HepG2 (cell line): ENCODE measurements around the gene SP5. TPM values are rescaled to one million over a fixed set of nuclear protein-coding genes. Genes with fewer than 3 reads are reported as not detected.

Source experiments
- ATF1 ChIP-seq: IDR thresholded peaks from 2 replicates; pipeline ENCODE4 v1.6.1; 2016; ENCODE audit warnings: mild to moderate bottlenecking, control low read depth
- ATF7-NPFF ChIP-seq: sonication (generic); formaldehyde crosslinking; IDR thresholded peaks from 2 replicates; pipeline ENCODE4 v1.8.1; 2023; ENCODE audit warnings: mild to moderate bottlenecking, low read depth, missing genetic modification reagents, moderate library complexity
- ELF4 ChIP-seq: sonication (generic); formaldehyde crosslinking; IDR thresholded peaks from 2 replicates; pipeline ENCODE4 v1.5.0; 2020; ENCODE audit warnings: missing genetic modification reagents, mild to moderate bottlenecking, moderate library complexity, borderline replicate concordance
- ESRRA ChIP-seq: sonication (generic); formaldehyde crosslinking; IDR thresholded peaks from 2 replicates; pipeline ENCODE4 v1.5.1; 2020; ENCODE audit warnings: mild to moderate bottlenecking, low read depth, missing genetic modification reagents
- KLF9 ChIP-seq: IDR thresholded peaks from 2 replicates; pipeline ENCODE4 v1.6.1; 2016; ENCODE audit warnings: low read depth
- PCBP1 ChIP-seq: fragments of 200-400 bp; formaldehyde crosslinking; IDR thresholded peaks from 2 replicates; pipeline ENCODE4 v1.6.1; 2017; ENCODE audit warnings: mild to moderate bottlenecking, low read depth, low read length, borderline replicate concordance
- RFX1 ChIP-seq: fragments of 450-650 bp; IDR thresholded peaks from 2 replicates; pipeline ENCODE4 v1.6.1; 2017
- XRCC5 ChIP-seq: fragments of 200-400 bp; formaldehyde crosslinking; optimal IDR thresholded peaks from 2 replicates; pipeline ENCODE3; 2017; ENCODE audit warnings: mild to moderate bottlenecking, low read length
- ZNF180 ChIP-seq: sonication (generic); formaldehyde crosslinking; IDR thresholded peaks from 2 replicates; pipeline ENCODE4 v1.4.0; 2020; ENCODE audit warnings: low read depth, missing genetic modification reagents, borderline replicate concordance
- ZNF264 ChIP-seq: sonication (generic); formaldehyde crosslinking; IDR thresholded peaks from 2 replicates; pipeline ENCODE4 v1.4.0; 2020; ENCODE audit warnings: missing genetic modification reagents
- ZNF343 ChIP-seq: sonication (generic); formaldehyde crosslinking; IDR thresholded peaks from 2 replicates; pipeline ENCODE4 v1.4.0; 2020; ENCODE audit warnings: mild to moderate bottlenecking, missing genetic modification reagents
- ZNF484 ChIP-seq: sonication (generic); formaldehyde crosslinking; IDR thresholded peaks from 2 replicates; pipeline ENCODE4 v1.5.1; 2020; ENCODE audit warnings: mild to moderate bottlenecking, low read depth, missing genetic modification reagents, borderline replicate concordance
- ZNF546 ChIP-seq: sonication (generic); formaldehyde crosslinking; conservative IDR thresholded peaks from 2 replicates; pipeline ENCODE4 v1.8.1; 2023; ENCODE audit warnings: mild to moderate bottlenecking, missing genetic modification reagents
- ZNF556 ChIP-seq: sonication (generic); formaldehyde crosslinking; IDR thresholded peaks from 2 replicates; pipeline ENCODE4 v1.4.0; 2020; ENCODE audit warnings: mild to moderate bottlenecking, missing genetic modification reagents, borderline replicate concordance
- ZNF780A ChIP-seq: sonication (generic); formaldehyde crosslinking; IDR thresholded peaks from 2 replicates; pipeline ENCODE4 v1.8.0; 2022; ENCODE audit warnings: mild to moderate bottlenecking, missing genetic modification reagents, moderate library complexity
- polyA plus RNA-seq, 8 experiments: library from polyadenylated mRNA; depleted of rRNA in 3 of 8; stranded (reverse) in 7 of 8; unstranded in 1 of 8; fragments of >200 nt; fragmentation: Illumina TruSeq in 4 of 8; extraction: Trizol in 4 of 8; gene quantifications; 2 replicates each; pipeline versions ENCODE4 v1.2.1 to v1.2.3, GENCODE V29; 2011 to 2016; ENCODE audit warnings: low read depth in 4 of 8, missing spikeins in 1 of 8, mixed read lengths in 1 of 8; ENCODE audit not compliant: insufficient read depth in 1 of 8
- total RNA-seq, 5 experiments: library from RNA; depleted of rRNA; stranded (reverse); fragments of >200 nt; fragmentation: Illumina TruSeq; extraction: Trizol; gene quantifications; 2 replicates each; pipeline ENCODE4 v1.2.3, GENCODE V29; 2016; ENCODE audit warnings: low read depth in 1 of 5
- TF ChIP-seq, protein P1 (sequence below), 2 experiments: fragments of 450-650 bp in 1 of 2; sonication (generic) in 1 of 2; formaldehyde crosslinking; IDR thresholded peaks; 2 replicates each; pipeline versions ENCODE4 v1.5.0 to v1.8.0; 2020 to 2022; ENCODE audit warnings: mild to moderate bottlenecking in 1 of 2, missing genetic modification reagents in 1 of 2
- TF ChIP-seq, protein P2 (sequence below): IDR thresholded peaks from 2 replicates; pipeline ENCODE4 v1.6.1; 2016
- TF ChIP-seq, protein P3 (sequence below): sonication (generic); formaldehyde crosslinking; IDR thresholded peaks from 2 replicates; pipeline ENCODE4 v1.4.0; 2020; ENCODE audit warnings: low read depth, mild to moderate bottlenecking, missing genetic modification reagents
- TF ChIP-seq, protein P4 (sequence below): sonication (generic); formaldehyde crosslinking; IDR thresholded peaks from 2 replicates; pipeline ENCODE4 v1.4.0; 2020; ENCODE audit warnings: missing genetic modification reagents

Gene SP5
- total and polyA plus RNA-seq, 2 of the 13 experiments (the other 11 are each of a cell fraction or from before 2014, with no cell fraction given): 50.8 to 119 TPM

DNA sequence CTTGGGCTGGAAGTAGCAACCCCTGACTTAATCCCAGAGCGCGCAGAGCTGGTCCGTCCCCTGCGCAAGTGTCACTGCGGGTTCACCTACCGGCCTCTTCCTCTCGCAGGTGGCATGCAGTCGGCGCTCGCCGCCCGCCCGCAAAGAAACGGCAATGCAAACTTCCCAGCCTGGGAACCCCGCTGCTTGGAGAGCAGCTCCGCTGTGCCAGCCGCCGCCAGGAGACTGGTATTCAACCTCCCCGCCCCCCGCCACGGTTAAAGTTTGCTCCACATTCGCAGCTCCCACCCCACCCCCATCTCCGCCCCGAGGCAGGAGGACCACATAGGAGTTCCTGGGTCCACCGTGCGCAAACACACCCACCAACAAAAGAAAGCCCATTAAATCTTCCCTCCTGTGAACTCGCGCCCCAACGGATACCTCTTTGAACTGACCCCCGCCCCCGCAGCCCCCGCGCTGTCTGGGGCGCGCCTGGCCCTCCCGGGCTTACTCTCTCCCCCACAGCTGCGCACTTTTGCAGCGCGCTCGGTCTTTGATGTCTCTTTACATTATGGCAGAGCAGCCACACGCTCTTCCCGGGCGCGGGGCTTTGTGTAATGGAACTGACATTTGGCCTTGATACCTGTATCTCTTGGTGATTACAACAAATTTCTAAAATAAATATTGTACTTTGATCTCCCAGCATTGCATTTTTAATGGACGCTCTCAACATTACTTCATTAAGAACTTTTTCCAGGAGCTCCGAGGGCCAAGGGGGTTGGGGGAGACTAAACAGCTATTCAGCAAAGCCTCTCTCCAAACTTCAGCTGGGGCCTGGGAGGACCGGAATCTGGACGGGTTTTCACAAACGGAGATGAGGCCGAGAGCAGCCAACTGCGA, 3.1 kb upstream of the SP5 start (continued):
- TF ChIP-seq ATF1 (peak; percentile 49; the same call in 1 of the 2 replicates), XRCC5 (no peak), ZNF546 (CRISPR knock-in tag) (peak; percentile 82; the same call in 1 of the 2 replicates), ZNF180 (no peak), ESRRA (CRISPR knock-in tag) (peak; percentile 67; the same call in 1 of the 2 replicates), ELF4 (CRISPR knock-in tag) (peak; percentile 64; the same call in 1 of the 2 replicates), KLF9 (CRISPR knock-in tag) (peak; percentile 70; the same call in 1 of the 2 replicates), ZNF780A (CRISPR knock-in tag) (no peak), ZNF556 (CRISPR knock-in tag) (peak; percentile 92), PCBP1 (peak; percentile 90), ZNF343 (CRISPR knock-in tag) (peak; percentile 88; the same call in 1 of the 2 replicates), ZNF264 (CRISPR knock-in tag) (peak; percentile 70), ATF7-NPFF (CRISPR knock-in tag) (peak; percentile 80), ZNF484 (no peak), RFX1 (no peak)
- TF ChIP-seq, protein P1, sequence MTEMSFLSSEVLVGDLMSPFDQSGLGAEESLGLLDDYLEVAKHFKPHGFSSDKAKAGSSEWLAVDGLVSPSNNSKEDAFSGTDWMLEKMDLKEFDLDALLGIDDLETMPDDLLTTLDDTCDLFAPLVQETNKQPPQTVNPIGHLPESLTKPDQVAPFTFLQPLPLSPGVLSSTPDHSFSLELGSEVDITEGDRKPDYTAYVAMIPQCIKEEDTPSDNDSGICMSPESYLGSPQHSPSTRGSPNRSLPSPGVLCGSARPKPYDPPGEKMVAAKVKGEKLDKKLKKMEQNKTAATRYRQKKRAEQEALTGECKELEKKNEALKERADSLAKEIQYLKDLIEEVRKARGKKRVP (CRISPR knock-in tag; IDR thresholded peaks at IDR 0.05): peak in 1 of 2 experiments; percentile 34; a peak in 2 of 4 replicates
- TF ChIP-seq, protein P2, sequence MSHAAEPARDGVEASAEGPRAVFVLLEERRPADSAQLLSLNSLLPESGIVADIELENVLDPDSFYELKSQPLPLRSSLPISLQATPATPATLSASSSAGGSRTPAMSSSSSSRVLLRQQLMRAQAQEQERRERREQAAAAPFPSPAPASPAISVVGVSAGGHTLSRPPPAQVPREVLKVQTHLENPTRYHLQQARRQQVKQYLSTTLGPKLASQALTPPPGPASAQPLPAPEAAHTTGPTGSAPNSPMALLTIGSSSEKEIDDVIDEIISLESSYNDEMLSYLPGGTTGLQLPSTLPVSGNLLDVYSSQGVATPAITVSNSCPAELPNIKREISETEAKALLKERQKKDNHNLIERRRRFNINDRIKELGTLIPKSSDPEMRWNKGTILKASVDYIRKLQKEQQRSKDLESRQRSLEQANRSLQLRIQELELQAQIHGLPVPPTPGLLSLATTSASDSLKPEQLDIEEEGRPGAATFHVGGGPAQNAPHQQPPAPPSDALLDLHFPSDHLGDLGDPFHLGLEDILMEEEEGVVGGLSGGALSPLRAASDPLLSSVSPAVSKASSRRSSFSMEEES (CRISPR knock-in tag): peak; percentile 86
- TF ChIP-seq, protein P3, sequence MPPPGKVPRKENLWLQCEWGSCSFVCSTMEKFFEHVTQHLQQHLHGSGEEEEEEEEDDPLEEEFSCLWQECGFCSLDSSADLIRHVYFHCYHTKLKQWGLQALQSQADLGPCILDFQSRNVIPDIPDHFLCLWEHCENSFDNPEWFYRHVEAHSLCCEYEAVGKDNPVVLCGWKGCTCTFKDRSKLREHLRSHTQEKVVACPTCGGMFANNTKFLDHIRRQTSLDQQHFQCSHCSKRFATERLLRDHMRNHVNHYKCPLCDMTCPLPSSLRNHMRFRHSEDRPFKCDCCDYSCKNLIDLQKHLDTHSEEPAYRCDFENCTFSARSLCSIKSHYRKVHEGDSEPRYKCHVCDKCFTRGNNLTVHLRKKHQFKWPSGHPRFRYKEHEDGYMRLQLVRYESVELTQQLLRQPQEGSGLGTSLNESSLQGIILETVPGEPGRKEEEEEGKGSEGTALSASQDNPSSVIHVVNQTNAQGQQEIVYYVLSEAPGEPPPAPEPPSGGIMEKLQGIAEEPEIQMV (CRISPR knock-in tag): peak; percentile 99
- TF ChIP-seq, protein P4, sequence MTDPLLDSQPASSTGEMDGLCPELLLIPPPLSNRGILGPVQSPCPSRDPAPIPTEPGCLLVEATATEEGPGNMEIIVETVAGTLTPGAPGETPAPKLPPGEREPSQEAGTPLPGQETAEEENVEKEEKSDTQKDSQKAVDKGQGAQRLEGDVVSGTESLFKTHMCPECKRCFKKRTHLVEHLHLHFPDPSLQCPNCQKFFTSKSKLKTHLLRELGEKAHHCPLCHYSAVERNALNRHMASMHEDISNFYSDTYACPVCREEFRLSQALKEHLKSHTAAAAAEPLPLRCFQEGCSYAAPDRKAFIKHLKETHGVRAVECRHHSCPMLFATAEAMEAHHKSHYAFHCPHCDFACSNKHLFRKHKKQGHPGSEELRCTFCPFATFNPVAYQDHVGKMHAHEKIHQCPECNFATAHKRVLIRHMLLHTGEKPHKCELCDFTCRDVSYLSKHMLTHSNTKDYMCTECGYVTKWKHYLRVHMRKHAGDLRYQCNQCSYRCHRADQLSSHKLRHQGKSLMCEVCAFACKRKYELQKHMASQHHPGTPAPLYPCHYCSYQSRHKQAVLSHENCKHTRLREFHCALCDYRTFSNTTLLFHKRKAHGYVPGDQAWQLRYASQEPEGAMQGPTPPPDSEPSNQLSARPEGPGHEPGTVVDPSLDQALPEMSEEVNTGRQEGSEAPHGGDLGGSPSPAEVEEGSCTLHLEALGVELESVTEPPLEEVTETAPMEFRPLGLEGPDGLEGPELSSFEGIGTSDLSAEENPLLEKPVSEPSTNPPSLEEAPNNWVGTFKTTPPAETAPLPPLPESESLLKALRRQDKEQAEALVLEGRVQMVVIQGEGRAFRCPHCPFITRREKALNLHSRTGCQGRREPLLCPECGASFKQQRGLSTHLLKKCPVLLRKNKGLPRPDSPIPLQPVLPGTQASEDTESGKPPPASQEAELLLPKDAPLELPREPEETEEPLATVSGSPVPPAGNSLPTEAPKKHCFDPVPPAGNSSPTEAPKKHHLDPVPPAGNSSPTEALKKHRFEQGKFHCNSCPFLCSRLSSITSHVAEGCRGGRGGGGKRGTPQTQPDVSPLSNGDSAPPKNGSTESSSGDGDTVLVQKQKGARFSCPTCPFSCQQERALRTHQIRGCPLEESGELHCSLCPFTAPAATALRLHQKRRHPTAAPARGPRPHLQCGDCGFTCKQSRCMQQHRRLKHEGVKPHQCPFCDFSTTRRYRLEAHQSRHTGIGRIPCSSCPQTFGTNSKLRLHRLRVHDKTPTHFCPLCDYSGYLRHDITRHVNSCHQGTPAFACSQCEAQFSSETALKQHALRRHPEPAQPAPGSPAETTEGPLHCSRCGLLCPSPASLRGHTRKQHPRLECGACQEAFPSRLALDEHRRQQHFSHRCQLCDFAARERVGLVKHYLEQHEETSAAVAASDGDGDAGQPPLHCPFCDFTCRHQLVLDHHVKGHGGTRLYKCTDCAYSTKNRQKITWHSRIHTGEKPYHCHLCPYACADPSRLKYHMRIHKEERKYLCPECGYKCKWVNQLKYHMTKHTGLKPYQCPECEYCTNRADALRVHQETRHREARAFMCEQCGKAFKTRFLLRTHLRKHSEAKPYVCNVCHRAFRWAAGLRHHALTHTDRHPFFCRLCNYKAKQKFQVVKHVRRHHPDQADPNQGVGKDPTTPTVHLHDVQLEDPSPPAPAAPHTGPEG (CRISPR knock-in tag): peak; percentile 93
